GM12874 (cell line): ENCODE measurements around the gene ING2.

Experiments used
- CTCF ChIP-seq: IDR thresholded peaks from 2 replicates; pipeline ENCODE4 v1.5.1; 2011; ENCODE audit warnings: low read depth, mild to moderate bottlenecking, control low read depth, low read length, moderate library complexity; ENCODE audit not compliant: insufficient read depth

ING2 gene

GRCh38 chr4:183493246-183493645 lies 11.6 kb upstream of the ING2 start:
- TF ChIP-seq CTCF = no peak

GRCh38 chr4:183495184-183495583 lies 9.7 kb upstream of the ING2 start:
- TF ChIP-seq CTCF = no peak

GRCh38 chr4:183499389-183499788 lies 5.5 kb upstream of the ING2 start:
- TF ChIP-seq CTCF = no peak

GRCh38 chr4:183499801-183500200 lies 5.1 kb upstream of the ING2 start:
- TF ChIP-seq CTCF = no peak

GRCh38 chr4:183503497-183504063 lies 1.3 kb upstream of the ING2 start:
- TF ChIP-seq CTCF = no peak

GRCh38 chr4:183504064-183504929 lies 561 bp upstream of the ING2 start:
- TF ChIP-seq CTCF = no peak

- TF ChIP-seq CTCF = no peak
Measured at GRCh38 chr4:183505611-183506388, 942 bp downstream of the ING2 start.
